D341Med (cell line): ENCODE results near the gene HELT.

Experiments
- DNase-seq: peaks from one replicate; pipeline ENCODE4 v3.0.0; 2012; ENCODE audit warnings: low spot score

Gene HELT

DNA sequence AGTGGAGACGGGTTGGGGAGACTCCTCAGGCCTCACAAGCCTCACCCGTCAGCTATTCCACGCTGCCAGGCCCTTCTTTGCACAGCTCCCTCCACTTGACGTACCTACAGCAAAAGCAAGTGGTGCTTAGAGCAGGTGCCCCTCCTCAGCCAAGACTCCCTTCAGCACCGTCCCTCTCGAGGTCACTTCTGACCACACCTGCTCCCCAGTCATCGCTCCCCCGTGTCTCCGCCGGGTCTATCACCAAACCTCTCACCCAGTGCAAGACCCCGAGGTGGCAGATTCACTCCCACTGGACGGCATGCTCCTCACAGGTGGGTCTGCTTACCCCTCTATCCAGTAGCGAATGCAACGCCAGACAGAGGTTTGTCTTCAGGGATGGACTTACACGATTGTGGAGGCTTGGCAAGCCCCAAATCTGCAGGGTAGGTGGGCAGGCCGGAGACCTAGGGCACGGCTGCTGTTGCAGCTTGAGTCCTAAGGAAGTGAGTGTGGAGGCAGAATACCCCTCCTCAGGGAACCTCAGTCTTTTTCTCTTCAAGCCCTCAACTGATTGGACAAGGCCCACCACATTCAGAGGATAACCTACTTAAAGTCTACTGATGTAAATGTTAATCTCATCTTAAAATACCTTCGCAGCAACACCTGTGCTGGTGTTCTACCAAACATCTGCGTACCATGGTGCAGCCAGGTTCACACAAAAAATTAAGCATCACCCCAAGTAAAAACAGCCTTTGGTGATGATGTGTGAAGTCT, 14.5 kb upstream of the HELT start:
- no peak for DNase-seq

DNA sequence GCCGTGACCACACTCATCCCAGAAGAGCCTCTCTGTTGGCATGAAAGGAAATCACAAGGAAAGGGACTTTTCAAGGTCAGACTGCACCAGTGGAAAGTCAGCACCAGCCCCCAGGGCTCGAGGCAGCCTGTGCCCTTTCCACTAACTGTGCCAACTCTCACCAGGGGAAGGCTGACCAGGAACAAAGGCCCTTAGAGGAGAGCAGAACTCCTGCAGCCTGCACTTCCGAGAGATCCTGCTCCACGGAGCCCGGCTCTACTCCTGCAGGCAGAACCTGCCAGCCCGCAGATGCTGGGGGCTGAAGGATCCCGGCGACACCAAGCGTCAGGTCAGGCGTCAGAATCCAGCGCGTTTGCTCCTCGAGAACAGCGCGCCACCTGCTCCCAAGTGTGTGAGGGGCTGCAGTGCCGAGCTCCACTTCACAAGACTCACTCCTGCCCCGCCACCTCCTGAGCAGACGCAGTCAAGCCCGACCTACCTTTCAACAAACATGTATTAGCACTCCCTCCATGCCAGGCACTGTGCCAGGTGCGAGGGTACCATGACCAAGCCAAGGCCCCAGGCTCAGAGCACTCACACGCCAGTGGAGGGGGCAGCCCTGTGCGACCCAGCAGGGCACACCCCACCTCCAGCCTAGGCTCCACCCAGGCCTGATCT, 13.6 kb upstream of the HELT start:
- DNase-seq, result peak; percentile 63

DNA sequence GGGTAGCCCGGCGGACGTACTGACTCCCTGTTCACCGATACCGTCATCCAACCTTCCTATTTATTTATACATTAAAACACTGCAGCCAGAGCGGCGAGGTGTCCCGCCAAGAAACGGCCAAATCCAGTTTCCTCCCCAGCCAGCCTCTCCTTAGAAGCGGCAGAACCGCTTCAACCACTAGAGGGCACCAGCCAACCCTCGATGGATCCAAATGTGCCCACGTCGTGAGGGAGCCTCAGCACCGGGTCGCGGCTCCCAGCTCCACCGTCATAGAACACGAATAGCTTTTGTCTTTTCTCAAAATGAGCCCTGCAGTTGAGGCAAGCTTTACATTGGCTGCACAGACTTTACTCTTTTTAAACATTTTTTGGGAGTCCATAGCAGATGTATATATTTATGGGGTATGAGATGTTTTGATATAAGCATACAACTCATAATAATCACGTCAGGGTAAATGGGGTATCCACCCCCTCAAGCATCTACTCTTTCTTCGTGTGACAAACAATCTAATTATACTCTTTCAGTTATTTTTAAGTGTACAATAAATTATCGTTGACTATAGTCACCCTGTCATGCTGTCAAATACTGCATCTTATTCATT, 13.0 kb upstream of the HELT start:
- peak; percentile 89 for DNase-seq

DNA sequence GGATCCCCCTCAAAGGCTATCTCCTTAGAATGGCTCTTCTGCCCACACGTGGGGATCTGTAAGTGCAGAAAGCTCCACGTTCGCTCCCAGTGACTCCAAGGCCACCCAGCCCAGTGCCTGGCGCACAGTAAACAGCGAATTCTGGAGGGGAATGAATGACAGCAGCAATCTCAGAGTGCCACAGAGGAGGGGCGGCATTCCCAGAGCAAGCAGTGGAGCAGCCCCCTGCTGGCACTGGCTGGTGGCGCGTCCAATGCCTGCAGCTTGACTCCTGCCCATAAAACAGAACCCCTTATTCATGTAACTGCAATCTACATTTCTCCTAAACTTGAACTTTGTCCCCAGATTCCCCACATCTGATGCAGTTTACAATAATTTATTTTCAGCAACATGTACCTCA, 6.9 kb upstream of the HELT start:
- peak; percentile 81 for DNase-seq

DNA sequence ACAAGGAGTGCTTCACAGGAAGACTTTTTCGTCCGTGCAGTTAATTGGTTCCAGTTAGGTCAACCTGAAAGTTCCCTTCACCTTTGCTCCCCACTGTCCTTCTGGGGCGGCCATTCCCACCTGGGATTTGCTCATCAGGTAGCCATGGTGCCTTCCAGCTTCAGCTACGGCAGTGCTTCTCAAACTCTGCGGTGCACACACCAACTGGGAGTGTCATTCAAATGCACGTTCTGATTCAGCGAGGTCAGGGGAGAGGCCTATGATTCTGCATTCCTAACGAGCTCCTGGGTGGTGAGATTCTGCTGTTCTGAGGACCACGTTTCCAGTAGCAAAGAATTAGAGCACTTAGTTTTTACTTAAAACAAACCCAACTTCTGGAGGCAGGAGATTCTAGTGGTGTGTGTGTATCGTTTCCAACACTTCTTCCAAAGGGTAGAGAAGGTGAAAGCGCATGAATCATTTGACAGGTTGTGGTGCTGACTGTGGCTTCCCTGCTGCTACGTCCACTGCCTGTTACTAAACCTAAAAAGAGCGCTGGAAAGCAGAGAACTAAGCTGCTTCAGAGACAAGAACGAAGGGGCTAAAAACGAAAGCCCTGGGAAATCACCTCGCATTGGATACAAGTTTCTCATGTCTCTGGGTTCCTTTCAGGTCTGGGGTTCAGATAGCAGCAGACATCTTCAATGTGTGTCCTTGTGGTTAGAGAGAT, 4.7 kb upstream of the HELT start:
- no peak for DNase-seq

DNA sequence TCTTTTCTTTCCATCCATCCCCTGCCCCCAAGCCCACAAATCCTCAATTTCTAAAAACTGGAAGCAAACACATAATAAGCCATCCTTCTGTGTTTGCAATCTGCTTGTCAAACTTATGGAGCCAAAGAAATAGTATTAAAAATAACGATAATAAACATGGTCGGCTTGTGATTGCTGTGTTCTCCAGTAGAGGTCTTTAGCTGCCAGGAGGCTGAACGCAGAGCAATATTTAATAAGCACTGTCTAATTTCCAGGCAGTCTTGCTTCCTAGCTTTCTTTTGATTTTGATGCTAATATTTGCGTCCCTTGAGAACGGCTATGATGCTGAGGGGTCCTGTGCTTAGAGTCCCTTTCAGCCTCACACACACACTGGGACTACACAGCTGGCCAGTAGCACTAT, 3.2 kb upstream of the HELT start:
- DNase-seq, result no peak

DNA sequence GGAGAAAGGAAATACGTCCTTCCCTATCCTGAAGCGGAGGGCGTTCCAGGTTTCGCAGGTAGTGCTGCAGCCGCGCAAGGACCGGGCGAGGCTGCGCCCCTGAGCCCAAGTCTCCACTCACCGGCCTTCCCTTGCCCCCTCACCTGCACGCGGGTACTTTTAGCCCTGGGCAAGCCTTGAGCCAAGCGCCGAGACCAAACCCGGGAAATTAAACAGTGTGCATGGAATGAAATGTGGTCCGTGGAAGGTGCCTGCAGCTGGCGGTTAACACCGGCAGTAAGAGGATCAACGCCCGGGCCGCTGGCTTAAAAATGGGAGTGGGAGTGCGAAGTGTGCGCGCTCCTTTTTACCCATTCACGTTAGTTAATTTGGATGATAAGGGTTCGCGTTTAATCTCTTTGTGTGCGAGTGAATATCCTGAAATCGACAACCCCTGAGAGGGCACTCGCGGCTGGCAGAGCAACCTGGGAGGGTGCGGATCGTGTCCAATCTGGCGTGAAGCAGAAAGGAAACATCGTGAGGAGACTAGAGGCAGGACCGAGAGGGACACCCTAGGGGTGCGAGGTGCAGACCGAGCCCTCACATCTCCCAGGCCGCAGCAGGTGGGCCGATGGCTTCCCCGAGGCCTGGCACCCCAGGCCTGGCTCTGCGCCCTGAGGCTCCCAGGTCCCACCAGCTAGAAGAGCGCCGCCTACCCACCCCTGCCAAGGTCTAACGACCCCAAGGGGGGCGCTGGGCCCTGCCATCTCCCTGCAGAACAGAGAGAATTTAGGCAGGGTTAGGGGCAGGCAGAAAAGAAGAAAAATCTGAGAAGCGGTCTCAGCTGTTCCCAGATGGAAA, 2.0 kb upstream of the HELT start:
- no peak for DNase-seq

DNA sequence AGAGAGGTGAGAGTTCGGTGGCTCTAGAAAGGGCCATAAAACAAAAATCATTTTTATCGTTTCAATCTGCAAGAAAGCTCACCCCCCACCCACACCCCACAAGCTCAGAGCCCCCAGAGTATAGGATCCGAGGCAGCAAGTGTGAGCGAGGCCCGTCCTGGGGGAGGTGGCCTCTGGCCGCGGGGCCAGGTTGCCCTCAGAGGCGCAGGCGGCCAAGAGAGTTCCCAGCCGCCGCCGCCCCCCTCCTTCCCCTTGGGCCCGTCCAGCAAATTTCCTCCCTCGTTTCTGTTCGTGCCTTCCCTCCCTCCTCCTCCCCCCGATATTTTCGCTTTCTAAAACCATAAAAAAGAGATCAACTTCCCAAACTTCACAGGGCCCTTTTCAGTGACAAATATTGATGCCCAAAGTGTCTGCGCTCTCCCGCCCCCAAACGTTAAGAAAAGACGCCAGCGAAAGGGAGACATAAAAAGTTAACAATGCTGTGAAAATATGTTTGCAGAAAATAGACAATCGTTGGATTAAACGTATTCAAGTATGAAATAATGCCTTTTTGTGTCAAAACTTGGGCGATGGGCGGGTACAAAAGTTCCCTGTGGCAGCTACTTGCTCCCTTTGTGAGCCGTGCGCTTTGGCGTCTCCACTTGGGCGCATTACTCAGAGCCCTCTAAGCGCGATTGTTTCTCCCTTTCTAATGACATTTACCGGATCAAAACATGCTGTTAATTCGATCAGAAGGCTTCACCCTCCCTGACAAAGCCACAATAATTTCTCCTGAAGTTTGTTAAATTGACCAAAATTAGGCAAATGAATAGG, 1.1 kb upstream of the HELT start:
- DNase-seq, result no peak

DNA sequence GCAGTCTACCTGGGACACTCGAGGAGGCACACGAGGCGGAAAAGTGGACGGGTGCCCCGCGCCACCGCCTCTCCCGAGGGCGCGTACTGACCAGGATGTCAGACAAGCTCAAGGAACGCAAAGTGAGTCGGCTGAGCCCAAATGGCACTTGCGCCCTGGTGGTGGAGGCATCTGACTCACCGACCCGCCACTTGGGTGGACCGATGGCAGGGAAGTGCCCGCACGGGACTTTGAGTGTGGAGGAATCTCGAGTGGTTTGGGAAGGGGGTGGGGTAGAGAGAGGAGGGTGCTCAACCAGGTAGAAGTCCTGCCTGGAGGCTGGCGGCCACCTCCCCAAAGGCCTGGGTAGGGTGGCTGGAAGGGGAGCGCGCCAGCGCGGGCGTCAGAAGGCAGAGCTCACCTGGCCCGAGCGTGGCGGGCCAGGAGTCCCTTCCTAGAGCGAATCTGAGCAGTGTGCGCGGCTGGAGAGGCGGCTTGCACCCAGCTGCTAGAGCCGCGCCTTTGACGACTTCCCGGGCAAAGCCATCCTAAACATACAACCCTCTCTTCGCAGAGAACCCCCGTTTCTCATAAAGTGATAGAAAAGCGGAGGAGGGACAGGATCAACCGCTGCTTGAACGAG, 655 bp downstream of the HELT start:
- DNase-seq, result no peak

DNA sequence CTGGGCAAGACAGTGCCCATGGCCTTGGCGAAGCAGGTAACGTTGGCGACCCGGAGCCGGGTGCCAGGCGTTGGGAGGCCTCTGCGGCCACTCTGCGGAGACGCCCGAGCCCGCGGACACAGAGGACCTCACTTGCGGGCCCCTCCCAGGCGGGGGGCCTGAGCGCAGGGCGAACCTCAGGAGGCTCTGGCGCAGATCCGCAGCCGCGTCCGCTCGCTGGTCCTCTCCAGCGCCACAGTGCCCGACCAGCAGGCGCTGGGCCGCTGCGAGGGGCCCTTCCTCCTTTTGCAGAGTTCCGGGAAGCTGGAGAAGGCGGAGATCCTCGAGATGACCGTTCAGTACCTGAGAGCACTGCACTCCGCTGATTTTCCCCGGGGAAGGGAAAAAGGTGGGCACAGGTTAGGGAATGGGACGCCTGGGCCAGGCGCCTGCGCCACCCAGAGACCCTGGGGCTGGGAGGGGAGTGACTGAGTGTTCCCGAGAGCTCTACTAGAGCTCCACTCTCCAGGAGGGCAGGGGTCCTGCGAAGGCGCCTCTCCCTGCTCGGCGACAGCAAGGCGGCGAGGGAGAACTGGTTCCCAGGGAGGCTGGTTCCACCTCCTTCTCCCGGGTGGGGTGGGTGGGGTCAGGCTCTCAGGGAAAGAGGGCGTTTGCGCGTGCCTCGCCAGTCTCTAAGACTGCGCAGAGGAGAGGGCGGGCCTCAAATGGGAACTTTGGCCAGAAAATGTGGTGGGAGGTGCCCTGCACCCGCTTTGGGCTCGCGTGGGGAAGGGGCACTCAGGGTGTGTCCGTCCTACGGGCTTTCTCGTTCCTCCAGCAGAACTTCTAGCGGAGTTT, 1.4 kb downstream of the HELT start:
- DNase-seq, result peak; percentile 64

DNA sequence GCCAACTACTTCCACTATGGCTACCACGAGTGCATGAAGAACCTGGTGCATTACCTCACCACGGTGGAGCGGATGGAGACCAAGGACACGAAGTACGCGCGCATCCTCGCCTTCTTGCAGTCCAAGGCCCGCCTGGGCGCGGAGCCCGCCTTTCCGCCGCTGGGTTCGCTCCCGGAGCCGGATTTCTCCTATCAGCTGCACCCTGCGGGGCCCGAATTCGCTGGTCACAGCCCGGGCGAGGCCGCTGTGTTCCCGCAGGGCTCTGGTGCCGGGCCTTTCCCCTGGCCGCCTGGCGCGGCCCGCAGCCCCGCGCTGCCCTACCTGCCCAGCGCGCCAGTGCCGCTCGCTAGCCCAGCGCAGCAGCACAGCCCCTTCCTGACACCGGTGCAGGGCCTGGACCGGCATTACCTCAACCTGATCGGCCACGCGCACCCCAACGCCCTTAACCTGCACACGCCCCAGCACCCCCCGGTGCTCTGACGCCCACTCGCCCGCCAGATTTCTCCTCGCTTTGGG, 2.1 kb downstream of the HELT start:
- DNase-seq, result peak; percentile 67

DNA sequence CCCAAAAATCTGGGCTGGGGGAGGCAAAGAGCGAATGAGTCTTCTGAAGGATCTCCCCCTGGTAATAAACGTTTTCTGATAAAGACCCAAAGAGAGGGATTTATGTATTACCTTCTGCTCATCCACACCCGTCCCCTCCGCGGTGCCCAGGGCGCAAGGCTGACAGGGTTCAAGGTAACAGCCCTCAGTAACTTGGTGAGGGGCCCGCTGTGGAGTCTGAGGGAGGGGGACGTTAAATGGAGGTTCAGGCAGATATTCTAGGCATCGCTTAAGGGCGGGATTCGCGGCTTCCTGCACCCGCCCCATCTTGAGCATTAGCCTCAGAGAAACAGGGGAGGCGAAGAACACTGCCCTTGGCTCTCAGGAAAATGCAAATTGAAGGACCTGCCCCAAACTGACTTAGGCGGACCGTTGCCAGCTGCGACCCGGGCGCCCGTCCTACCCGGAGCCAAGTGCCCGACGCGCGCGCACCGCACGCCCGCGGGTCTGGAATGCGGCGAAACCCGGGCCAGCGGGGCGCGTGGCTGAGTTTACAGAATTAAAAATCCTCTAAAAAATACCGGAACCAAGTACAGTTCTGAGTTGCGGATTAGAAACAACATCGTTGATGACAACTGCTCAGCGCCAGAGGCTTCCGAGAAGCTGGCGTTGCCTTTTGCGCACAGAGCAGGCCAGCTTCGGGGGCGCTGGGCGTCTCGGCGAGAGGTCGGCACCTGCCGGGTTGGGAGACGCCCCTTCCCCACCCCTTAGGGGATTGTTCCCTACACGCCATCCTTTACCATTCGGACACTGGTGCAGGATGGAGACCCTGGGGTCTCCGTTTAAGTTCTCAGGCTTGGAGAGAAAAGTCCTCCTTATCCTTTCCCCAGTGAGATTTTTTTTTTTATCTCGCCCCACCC, 2.8 kb downstream of the HELT start:
- peak; percentile 60 for DNase-seq

DNA sequence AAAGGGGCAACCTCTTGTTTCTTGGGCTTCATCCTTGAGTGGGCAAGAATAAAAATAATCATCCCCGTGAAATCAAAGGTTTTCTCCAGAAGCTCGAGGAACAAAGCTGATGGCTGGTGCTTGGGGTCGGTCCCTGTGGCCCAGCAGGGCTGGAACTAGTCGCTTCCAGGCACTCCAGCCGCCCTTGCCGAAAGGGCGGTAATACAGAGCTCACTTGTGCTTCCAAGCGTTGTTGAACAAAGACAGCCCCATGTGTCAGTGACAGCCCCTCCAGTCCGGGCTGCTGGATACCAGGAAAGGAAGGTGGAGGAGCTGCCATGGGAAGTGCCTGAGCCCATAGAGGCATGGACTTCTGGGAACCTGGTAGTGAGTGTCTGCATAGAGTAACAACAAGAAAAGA, 5.2 kb downstream of the HELT start:
- DNase-seq, result no peak

DNA sequence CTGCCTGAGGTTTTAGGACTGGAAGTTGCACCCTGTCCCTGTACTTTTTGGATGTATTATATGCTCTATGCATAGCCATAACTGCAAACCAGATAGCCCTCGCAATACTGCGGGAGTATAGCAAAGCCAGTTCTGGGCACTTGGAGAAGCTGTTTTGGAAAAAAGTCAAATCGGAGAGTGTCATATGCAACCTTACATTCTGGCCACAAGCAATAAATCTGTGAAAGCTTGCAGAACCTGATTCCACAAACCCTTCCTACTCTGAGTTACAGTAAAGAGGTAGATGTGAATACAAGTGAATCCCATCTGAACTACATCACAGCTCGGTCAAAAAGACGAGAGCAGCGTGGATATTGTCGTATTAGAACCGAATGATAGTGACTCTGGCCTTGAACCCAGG, 10.3 kb downstream of the HELT start:
- DNase-seq, result no peak

DNA sequence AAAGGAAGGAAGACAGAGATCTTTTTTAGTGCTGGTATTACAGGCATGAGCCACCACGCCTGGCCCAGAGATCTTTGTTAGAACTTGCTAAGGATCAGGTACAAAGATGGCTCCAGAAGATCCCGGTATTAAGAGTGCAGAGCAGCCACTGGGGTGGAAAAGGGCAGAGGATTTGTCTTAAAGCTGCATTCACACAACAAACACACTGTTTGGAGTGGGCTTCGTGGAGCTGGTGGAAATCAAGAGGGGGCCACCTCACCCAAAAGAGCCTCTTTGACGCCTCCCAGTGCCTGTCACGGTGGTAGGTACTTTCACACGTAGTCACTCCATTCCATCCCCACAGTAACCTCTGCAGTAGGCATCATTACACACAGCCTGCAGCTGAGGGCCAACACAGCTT, 13.3 kb downstream of the HELT start:
- no peak for DNase-seq

DNA sequence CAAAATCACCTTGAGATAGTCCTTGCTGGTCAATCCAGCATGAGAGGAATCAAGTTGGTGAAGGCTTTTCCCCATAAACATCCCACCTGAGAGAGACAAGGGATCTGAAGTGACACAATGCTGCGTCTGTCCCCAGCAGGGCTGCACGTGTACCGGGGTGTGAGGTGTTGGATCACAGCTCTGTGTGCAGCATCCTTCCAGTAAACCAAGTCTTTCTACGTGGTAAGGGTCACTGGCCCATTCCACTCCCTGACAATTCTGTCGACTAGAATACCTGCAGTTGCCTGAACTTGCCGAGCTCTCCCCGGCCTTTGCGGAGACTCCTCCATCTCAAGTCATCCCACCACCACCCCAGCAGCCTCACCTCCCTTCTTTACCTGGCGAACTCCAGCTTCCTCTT, 14.8 kb downstream of the HELT start:
- no peak for DNase-seq

DNA sequence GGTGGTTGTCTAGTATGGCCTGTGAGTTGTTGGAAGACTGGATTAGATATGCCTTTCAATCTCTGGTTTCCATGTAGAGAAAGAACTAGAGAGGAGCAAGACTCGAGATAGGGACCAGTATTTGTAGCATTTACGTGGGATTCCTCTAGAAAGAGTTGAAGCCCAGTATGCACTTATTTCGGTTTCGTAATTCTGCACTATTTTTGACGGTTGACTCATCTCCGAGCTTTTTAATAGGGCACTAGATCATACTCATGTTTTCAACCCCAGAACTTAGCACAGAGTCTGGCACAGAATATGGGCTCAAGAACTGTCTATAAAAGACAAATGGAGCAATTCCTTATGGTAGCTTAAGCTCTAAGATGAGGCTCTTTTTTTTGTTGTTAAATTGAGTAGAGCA, 15.7 kb downstream of the HELT start:
- DNase-seq, result no peak

DNA sequence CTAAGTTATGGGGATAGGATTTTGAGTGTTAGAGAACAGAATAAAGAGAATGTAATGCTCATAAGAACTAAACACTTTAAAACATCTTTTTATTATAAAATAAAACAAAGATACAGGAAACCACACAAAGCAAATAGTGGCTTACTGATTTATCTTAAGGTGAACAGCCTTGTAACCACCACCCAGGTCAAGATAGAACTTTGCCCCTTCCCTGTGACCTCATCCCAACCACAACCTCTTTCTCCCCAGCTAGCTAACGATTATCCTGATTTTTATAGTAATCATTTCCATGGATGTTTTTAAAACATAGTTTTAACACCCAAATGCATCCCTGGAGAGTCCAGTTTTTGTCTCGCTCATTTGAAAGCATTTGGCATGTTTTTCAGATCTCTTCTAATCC, 17.0 kb downstream of the HELT start:
- DNase-seq, result no peak
